ENCODE results near the gene RFK.

RFK gene

DNA sequence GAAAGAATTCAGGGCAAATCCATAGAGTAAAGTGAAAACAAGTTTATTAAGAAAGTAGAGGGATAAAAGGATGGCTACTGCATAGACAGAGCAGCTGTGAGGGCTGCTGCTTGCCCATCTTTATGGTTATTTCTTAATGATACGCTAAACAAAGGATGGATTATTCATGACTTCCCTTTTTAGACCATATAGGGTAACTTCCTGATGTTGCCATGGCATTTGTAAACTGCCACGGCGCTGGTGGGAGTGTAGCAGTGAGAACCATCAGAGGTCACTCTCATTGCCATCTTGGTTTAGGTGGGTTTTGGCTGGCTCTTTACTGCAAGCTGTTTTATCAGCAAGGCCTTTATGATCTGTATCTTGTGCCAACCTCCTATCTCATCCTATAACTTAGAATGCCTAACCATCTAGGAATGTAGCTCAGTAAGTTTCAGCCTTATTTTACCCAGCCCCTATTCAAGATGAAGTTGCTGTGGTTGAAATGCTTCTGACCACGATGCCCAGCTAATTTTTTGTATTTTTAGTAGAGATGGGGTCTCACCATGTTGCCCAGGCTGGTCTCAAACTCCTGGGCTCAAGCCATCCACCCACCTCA, 42.1 kb downstream of the RFK start:
- TF ChIP-seq, protein P1, sequence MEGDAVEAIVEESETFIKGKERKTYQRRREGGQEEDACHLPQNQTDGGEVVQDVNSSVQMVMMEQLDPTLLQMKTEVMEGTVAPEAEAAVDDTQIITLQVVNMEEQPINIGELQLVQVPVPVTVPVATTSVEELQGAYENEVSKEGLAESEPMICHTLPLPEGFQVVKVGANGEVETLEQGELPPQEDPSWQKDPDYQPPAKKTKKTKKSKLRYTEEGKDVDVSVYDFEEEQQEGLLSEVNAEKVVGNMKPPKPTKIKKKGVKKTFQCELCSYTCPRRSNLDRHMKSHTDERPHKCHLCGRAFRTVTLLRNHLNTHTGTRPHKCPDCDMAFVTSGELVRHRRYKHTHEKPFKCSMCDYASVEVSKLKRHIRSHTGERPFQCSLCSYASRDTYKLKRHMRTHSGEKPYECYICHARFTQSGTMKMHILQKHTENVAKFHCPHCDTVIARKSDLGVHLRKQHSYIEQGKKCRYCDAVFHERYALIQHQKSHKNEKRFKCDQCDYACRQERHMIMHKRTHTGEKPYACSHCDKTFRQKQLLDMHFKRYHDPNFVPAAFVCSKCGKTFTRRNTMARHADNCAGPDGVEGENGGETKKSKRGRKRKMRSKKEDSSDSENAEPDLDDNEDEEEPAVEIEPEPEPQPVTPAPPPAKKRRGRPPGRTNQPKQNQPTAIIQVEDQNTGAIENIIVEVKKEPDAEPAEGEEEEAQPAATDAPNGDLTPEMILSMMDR (IDR thresholded peaks at IDR 0.05; ENCODE audit: insufficient read depth, low read depth, low read length, missing control alignments): no peak
- peak; percentile 35 for DNase-seq (ENCODE audit: low read depth)
- H3K4me3 ChIP-seq (ENCODE audit: low read length): no peak overlapping the region

DNA sequence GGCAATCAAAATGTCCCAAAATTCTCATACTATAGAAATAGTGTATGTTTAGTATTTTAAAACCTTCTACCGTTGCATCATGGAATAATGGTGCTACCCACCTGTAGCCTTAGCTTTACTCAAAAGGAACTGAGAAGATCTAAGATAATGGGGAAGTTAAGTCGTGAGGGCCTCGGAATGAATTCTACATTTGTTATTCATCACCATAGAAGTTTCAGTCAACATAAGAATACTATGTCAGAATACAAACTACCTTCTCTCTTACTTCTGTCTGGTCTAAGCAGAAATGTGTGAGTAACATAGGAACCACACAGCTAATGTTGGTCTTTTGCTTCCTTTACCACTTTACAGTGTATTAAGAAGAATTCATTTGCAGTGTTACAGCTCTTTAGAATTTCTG, 43.2 kb downstream of the RFK start:
- no peak overlapping the region for H3K4me3 ChIP-seq (ENCODE audit: low read length)
- no peak for DNase-seq (ENCODE audit: low read depth)
- TF ChIP-seq, protein P1 (IDR thresholded peaks at IDR 0.05; ENCODE audit: insufficient read depth, low read depth, low read length, missing control alignments): no peak

DNA sequence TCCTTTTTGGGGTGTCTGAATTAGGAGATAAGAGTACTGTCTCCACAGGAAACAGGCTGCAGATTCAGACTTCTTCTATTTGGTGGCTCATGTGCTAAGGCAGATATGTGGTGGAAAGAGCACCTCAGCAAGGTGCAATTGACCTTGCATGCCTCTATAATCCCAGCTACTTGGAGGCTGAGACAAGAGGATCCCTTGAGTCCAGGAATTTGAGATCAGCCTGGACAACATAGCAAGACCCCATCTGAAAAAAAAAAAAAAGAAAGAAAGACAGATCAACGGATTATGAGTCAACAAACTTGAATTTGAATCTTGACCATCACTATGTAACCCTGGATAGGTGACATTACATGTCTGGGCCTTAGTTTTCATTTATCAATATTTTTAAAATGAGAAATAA, 44.4 kb downstream of the RFK start:
- no peak for DNase-seq (ENCODE audit: low read depth)
- H3K4me3 ChIP-seq (ENCODE audit: low read length): no peak overlapping the region
- TF ChIP-seq, protein P1 (IDR thresholded peaks at IDR 0.05; ENCODE audit: insufficient read depth, low read depth, low read length, missing control alignments): no peak

DNA sequence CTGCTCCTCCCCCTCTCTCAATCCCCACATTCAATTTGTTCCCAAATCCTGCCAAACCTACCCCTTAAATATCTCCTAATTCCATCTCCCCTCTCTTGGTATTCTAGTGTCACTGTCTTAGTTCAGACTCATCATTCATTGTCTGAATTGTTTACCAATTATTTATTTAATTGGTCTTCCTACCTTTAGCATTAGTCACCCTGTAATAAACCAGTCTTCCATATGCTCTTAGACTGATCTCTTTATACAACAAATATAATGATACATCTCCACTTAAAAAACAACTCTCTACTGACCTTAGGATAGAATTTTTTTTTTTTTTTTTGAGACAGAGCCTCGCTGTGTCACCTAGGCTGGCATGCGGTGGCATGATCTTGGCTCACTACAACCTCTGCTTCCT, 51.4 kb downstream of the RFK start:
- no peak overlapping the region for H3K4me3 ChIP-seq (ENCODE audit: low read length)
- TF ChIP-seq, protein P1 (IDR thresholded peaks at IDR 0.05; ENCODE audit: insufficient read depth, low read depth, low read length, missing control alignments): no peak
- peak; percentile 10 for DNase-seq (ENCODE audit: low read depth)

DNA sequence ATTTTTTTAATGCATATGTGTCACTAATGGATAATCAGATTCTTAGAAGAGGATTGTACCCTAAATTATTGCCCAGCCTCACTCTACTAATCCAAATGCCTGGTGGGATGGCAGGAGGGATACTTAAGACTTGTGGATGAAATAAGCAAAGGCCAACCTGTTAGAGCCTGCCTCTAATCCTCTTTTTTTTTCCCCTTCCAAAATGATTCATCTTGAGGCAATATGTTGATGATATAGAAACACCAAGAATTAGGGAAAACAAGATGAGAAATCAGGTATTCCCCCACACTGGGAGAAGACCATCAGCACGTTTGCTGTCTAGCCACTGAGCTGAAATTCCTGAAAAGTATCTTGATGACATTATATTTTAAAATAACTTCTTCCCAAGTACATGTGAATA, 52.0 kb downstream of the RFK start:
- peak; percentile 49 for DNase-seq (ENCODE audit: low read depth)
- TF ChIP-seq, protein P1 (IDR thresholded peaks at IDR 0.05; ENCODE audit: insufficient read depth, low read depth, low read length, missing control alignments): no peak
- no peak overlapping the region for H3K4me3 ChIP-seq (ENCODE audit: low read length)

DNA sequence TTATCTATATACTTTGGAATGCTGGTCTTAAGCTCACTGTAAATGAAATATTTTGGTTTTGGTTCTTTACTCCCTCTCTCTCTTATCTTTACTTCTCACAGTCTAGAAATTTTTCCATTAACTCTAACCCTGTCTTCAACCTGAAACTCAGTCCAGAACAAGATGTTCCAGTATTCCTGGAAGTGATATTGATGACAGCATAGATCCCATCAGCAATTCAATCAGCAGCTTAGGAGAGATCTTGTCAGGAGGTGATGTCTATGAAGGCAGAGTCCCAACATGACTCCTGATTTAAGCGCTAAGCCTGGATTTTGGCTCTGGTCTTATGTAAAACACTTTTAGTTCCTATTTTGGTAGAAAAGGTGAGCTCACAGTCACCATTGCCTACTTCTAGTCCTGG, 52.6 kb downstream of the RFK start:
- TF ChIP-seq, protein P1 (IDR thresholded peaks at IDR 0.05; ENCODE audit: insufficient read depth, low read depth, low read length, missing control alignments): no peak
- no peak for DNase-seq (ENCODE audit: low read depth)

DNA sequence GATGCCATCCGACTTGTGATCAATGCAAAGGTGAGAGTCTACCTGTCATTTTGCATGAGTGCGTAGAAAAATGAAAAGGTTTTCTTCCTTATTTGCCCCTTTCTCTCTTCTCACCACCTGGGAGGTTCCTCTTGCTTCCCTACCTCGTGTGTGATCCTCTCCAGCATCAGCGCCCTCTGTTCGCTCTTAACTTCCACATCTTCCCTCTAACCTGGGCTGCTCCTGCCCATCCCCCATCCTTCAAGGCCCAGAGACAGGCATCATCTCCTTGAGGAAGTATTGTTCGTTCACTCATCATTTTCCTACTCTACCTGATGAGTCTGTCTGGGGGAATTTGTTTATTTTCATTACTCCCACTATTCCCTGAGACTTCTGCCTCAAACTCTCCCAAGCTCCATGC, 55.8 kb downstream of the RFK start:
- TF ChIP-seq, protein P1 (IDR thresholded peaks at IDR 0.05; ENCODE audit: insufficient read depth, low read depth, low read length, missing control alignments): no peak
- DNase-seq (ENCODE audit: low read depth): no peak

More for the DNA sequence above, 52.6 kb downstream of the RFK start:
- H3K4me3 ChIP-seq (ENCODE audit: low read length): no peak overlapping the region

More for the DNA sequence above, 55.8 kb downstream of the RFK start:
- no peak overlapping the region for H3K4me3 ChIP-seq (ENCODE audit: low read length)

Data from epithelial cell of esophagus (primary cell).